Tibial nerve (tissue), 4 donors: Measurements from ENCODE around the gene SH3BP1. TPM values are rescaled to one million over a fixed set of nuclear protein-coding genes. Genes with fewer than 3 reads are reported as not detected.
A peak's percentile ranks its signal among the peaks of the same experiment; 100 is the strongest.

Experiments
- DNase-seq, 2 donors: peaks; one replicate each; pipeline ENCODE4 v3.0.0-alpha.2; 2019; ENCODE audit warnings: low spot score in 2 of 2
- H3K27ac ChIP-seq, 4 donors: fragments of 200-600 bp; sonication (generic) in 3 of 4; one replicate each; pipeline ENCODE4 v1.5.1; 2017 to 2019; ENCODE audit warnings: mild to moderate bottlenecking in 1 of 4
- H3K27me3 ChIP-seq, 2 donors: fragments of 200-600 bp; sonication (generic) in 1 of 2; one replicate each; pipeline versions ENCODE4 v1.5.1 to v1.6.0; 2017 to 2019
- H3K36me3 ChIP-seq, 3 donors: fragments of 200-600 bp; sonication (generic); one replicate each; pipeline ENCODE4 v1.5.1; 2018 to 2019
- H3K4me1 ChIP-seq, 4 donors: fragments of 200-600 bp; sonication (generic) in 3 of 4; one replicate each; pipeline ENCODE4 v1.5.1; 2017 to 2019
- H3K4me3 ChIP-seq, 4 donors: fragments of 200-600 bp; sonication (generic) in 3 of 4; one replicate each; pipeline ENCODE4 v1.5.1; 2017 to 2019; ENCODE audit warnings: mild to moderate bottlenecking in 1 of 4, moderate library complexity in 1 of 4
- H3K9me3 ChIP-seq, 4 donors: fragments of 200-600 bp; sonication (generic) in 3 of 4; one replicate each; pipeline ENCODE4 v1.5.1; 2017 to 2019
- EP300 ChIP-seq, 2 donors: sonication (generic); formaldehyde crosslinking; IDR thresholded peaks; one replicate each; pipeline ENCODE4 v1.6.1; 2017; ENCODE audit warnings: antibody characterized with exemption in 2 of 2, mild to moderate bottlenecking in 1 of 2
- POLR2A ChIP-seq, 2 donors: fragments of 450-650 bp; IDR thresholded peaks; one replicate each; pipeline ENCODE4 v1.6.1; 2017; ENCODE audit warnings: antibody characterized with exemption in 2 of 2, mild to moderate bottlenecking in 2 of 2, moderate library complexity in 2 of 2
- WGBS, 2 donors: methylation state at CpG; one replicate each; pipeline ENCODE4 v1.1.5; 2018; 5-methylcytosine and 5-hydroxymethylcytosine counted together
- total RNA-seq, 4 donors: library from RNA; depleted of rRNA; stranded (reverse); fragments of >200 nt; gene quantifications; one replicate each; pipeline ENCODE4 v1.1.0, GENCODE V29; 2016
- TF ChIP-seq, protein P1 (sequence below), 5 experiments: fragments of 200-600 bp in 3 of 5; fragments of 450-650 bp in 2 of 5; sonication (generic) in 3 of 5; IDR thresholded peaks; one replicate each; pipeline ENCODE4 v1.5.1; 2016 to 2019; ENCODE audit warnings: antibody characterized with exemption in 5 of 5, mild to moderate bottlenecking in 3 of 5, moderate library complexity in 2 of 5

Gene SH3BP1
- total RNA-seq, 4 donors from 2014 or later, result 7.5 to 19.8 (median 13.9) TPM

DNA sequence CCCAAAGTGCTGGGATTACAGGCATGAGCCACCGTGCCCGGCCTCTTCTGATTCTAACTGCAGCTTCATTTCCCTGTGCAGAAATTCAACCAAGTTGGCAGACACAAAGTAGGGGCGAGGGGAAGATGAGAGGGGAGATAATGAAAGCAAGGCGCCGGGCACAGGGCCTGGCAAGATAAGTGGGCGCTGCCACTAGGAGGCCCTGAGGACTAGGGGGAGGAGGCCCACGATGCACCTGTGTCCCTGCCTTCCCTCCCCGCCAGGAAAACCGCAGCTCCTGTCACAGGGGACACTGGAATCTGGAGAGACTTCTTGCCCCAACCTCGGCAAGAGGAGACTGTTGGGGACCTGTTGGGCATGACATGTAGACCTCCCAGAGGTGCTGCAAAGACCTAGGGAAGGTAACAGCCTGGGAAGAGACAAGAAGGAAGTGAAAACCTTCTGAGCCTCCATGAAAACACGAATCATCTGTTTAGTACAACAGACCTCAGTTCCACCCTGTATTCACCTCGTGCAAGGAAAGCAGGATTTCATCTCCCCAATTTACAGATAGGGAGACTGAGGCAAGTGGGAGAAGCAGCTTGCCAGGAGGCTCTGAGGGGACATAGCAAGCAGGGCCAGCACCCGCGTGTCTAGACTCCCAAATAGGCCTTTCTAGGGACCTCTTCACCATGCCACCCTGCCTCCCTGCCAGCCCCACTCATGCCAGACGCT lies 32.9 kb downstream of the SH3BP1 start:
- no peak overlapping the region for H3K4me3 ChIP-seq
- 71 to 74% methylated on average over 15 of the region's 15 CpGs for WGBS, 2 donors
- peaks cover 0 to 3% (median 0%) of the 10 kb centered on the region in 3 donors for H3K36me3 ChIP-seq
- H3K9me3 ChIP-seq, result no peaks in the 10 kb centered on the region
- H3K27me3 ChIP-seq, result no peaks in the 10 kb centered on the region
- peak overlapping the region; percentile 80 to 97 (median 93) for H3K27ac ChIP-seq
- no peak for DNase-seq
- TF ChIP-seq POLR2A (IDR thresholded peaks at IDR 0.05), result no peak
- TF ChIP-seq, protein P1, sequence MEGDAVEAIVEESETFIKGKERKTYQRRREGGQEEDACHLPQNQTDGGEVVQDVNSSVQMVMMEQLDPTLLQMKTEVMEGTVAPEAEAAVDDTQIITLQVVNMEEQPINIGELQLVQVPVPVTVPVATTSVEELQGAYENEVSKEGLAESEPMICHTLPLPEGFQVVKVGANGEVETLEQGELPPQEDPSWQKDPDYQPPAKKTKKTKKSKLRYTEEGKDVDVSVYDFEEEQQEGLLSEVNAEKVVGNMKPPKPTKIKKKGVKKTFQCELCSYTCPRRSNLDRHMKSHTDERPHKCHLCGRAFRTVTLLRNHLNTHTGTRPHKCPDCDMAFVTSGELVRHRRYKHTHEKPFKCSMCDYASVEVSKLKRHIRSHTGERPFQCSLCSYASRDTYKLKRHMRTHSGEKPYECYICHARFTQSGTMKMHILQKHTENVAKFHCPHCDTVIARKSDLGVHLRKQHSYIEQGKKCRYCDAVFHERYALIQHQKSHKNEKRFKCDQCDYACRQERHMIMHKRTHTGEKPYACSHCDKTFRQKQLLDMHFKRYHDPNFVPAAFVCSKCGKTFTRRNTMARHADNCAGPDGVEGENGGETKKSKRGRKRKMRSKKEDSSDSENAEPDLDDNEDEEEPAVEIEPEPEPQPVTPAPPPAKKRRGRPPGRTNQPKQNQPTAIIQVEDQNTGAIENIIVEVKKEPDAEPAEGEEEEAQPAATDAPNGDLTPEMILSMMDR (IDR thresholded peaks at IDR 0.05), result no peak
- no peak for TF ChIP-seq EP300 (IDR thresholded peaks at IDR 0.05)
- peaks cover 7 to 69% (median 31%) of the 10 kb centered on the region in 4 donors for H3K4me1 ChIP-seq

DNA sequence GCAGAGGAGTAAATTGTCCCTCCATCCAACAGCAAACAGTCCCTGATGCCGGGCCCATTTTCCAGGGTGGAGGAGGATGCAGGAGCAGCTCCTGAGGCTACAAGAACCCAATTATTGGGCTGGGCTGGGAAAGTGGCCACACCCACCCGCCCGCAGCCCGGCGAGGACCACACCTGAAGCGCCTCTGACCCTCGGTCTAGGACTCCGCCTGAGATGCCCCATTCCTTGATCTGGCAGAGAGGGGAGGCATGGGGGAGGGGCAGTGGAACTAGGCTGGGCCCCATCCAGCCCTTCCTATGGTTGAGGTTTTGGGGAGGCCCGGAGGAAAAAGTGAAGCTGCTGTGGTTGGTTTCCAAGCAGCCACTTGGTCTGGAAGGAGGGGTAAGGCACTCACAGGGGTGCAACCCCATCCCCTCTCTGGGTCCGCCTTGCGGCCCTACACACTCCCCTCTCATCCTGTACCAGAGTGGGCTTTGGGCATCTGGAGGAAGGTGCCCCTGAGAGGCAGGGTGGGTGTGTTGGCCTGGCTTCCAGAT lies 33.5 kb downstream of the SH3BP1 start:
- H3K27ac ChIP-seq, result peak overlapping the region; percentile 80 to 97 (median 93)
- no peak for DNase-seq
- H3K27me3 ChIP-seq, result no peaks in the 10 kb centered on the region
- no peaks in the 10 kb centered on the region for H3K9me3 ChIP-seq
- no peak overlapping the region for H3K4me3 ChIP-seq
- H3K4me1 ChIP-seq, result peaks cover 7 to 69% (median 38%) of the 10 kb centered on the region in 4 donors
- 60 to 69% methylated on average over 10 to 11 of the region's 11 CpGs for WGBS, 2 donors
- TF ChIP-seq, protein P1 (IDR thresholded peaks at IDR 0.05), result no peak
- TF ChIP-seq POLR2A (IDR thresholded peaks at IDR 0.05) (no peak), EP300 (IDR thresholded peaks at IDR 0.05) (no peak)
- peaks cover 0 to under 1% (median 0%) of the 10 kb centered on the region in 3 donors for H3K36me3 ChIP-seq

DNA sequence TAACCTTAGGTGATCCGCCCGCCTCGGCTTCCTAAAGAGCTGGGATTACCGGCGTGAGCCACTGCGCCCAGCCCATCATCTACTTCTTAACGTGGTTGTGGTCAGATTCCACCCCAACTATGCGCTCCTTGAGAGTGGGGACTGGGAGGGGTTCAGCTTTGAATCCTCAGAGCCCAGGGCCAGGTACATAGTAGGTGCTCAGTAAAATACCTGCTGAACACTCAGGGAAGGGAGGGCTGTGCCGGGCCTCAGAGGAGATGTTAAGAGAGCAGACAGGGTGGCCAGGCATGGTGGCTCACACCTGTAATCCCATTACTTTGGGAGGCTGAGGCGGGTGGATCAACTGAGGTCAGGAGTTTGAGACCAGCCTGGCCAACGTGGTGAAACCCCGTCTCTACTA lies 34.8 kb downstream of the SH3BP1 start:
- peaks cover 7 to 77% (median 43%) of the 10 kb centered on the region in 4 donors for H3K4me1 ChIP-seq
- H3K36me3 ChIP-seq, result peaks cover 0 to 9% (median 0%) of the 10 kb centered on the region in 3 donors
- WGBS, 2 donors, result 78 to 80% methylated on average over 12 of the region's 12 CpGs
- H3K4me3 ChIP-seq, result peak overlapping the region in 3 of 4 donors; percentile 5 to 64 (median 32)
- TF ChIP-seq, protein P1 (IDR thresholded peaks at IDR 0.05), result no peak
- TF ChIP-seq EP300 (IDR thresholded peaks at IDR 0.05) (no peak), POLR2A (IDR thresholded peaks at IDR 0.05) (no peak)
- DNase-seq, result no peak
- peak overlapping the region; percentile 80 to 97 (median 93) for H3K27ac ChIP-seq
- H3K27me3 ChIP-seq, result no peaks in the 10 kb centered on the region
- H3K9me3 ChIP-seq, result no peaks in the 10 kb centered on the region

DNA sequence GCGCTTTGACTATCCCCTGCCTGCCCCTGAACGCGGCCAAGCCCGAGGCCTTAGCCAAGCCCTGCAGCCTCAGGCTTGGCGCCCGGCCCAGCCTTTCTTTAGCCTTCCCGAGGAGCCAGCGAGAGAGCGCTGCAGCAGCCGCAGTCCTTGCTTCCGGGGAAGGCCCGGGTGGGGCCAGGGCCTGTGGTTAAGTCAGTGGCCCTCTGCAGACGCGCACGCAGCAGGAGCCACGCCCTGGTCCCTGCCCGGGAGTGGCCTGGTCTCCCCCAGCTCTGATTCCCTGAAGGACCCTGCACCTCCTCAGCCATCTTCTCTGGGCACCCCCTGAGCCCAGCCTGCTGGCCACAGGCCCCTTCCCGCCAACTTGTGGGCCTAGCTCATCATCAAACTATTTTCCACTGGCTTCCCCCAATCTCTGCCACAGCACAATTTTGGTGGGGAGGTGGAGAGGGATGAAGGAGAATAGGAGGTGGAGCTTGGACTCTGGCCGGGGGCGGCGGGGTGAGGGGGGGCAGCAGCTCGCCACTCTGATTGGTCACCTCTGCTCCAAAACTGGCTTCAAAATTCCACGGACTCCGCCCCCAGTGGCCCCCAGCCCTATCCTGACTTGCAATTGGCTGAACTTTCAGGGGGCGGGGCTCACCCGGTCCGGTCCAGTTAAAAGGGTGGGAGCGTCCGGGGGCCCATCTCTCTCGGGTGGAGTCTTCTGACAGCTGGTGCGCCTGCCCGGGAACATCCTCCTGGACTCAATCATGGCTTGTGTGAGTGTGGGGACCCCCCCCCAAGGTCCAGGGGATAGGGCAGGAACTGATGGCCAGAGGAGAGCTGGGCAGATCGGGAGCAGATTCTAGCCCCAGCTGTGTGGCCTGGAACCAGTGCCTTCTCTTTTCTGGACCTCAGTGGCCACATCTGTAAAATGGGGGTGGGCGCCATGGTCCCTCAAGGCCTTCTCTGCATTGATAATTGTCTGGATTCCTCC lies 35.8 kb downstream of the SH3BP1 start, which contains the start of gene LGALS1:
Gene LGALS1, plus strand, starts transcription at position 686 of the 979 bp plus-strand sequence. Its CDS starts 67 bp downstream, at position 753.
- Histone ChIP-seq H3K27me3 (no peaks in the 10 kb centered on the region), H3K4me3 (peak within 1 kb of the TSS; percentile 46 to 77 (median 64)), H3K9me3 (no peaks in the 10 kb centered on the region), H3K36me3 (peaks cover 0 to 18% (median 0%) of the 10 kb centered on the region in 3 donors), H3K4me1 (peaks cover 7 to 87% (median 43%) of the 10 kb centered on the region in 4 donors), H3K27ac (peak within 1 kb of the TSS; percentile 80 to 97 (median 93))
- 1 to 5% methylated on average over 22 to 31 of the region's 34 CpGs for WGBS, 2 donors
- DNase-seq, result peak; percentile 97
- TF ChIP-seq POLR2A (IDR thresholded peaks at IDR 0.05) (peak; percentile 39 to 70), EP300 (IDR thresholded peaks at IDR 0.05) (peak; percentile 21 to 92)
- TF ChIP-seq, protein P1 (IDR thresholded peaks at IDR 0.05), result peak in 2 of 5 experiments; percentile 7 to 15
